ENCODE data around the gene GALNT7.

GRCh38 chr4:173325007-173325736 lies 156.6 kb downstream of the GALNT7 start:
- TF ChIP-seq POLR2AphosphoS5 (IDR thresholded peaks at IDR 0.05; ENCODE audit: low read depth, low read length), result no peak
- TF ChIP-seq CTCF (IDR thresholded peaks at IDR 0.05), result no peak
- no peak for TF ChIP-seq TCF7L2 (IDR thresholded peaks at IDR 0.05; ENCODE audit: low read depth, low read length)
- TF ChIP-seq SIN3A (IDR thresholded peaks at IDR 0.05; ENCODE audit: borderline replicate concordance, insufficient read depth, low read depth, low read length), result no peak
